HepG2 (cell line): ENCODE data around the gene NOS1. TPM values are rescaled to one million over a fixed set of nuclear protein-coding genes. Genes with fewer than 3 reads are reported as not detected.

Source experiments
- ARHGAP35 ChIP-seq: sonication (generic); formaldehyde crosslinking; IDR thresholded peaks from 2 replicates; pipeline ENCODE4 v1.9.0; 2022; ENCODE audit warnings: mild to moderate bottlenecking, inconsistent platforms, moderate library complexity, missing genetic modification reagents, borderline replicate concordance
- CCDC6 ChIP-seq: sonication (generic); formaldehyde crosslinking; IDR thresholded peaks from 2 replicates; pipeline ENCODE4 v1.8.1; 2022; ENCODE audit warnings: mild to moderate bottlenecking, missing genetic modification reagents, moderate library complexity
- DMAP1 ChIP-seq: IDR thresholded peaks from 2 replicates; pipeline ENCODE4 v1.6.1; 2016
- DMTF1 ChIP-seq: sonication (generic); formaldehyde crosslinking; IDR thresholded peaks from 2 replicates; pipeline ENCODE4 v1.4.0; 2020; ENCODE audit warnings: mild to moderate bottlenecking, missing genetic modification reagents
- DZIP1 ChIP-seq: sonication (generic); formaldehyde crosslinking; IDR thresholded peaks from 2 replicates; pipeline ENCODE4 v1.5.0; 2020; ENCODE audit warnings: mild to moderate bottlenecking, missing genetic modification reagents
- ETV6 ChIP-seq: sonication (generic); formaldehyde crosslinking; conservative IDR thresholded peaks from 2 replicates; pipeline ENCODE4 v1.4.0; 2020; ENCODE audit warnings: missing genetic modification reagents
- FOXA3 ChIP-seq: IDR thresholded peaks from 2 replicates; pipeline ENCODE4 v1.6.1; 2016; ENCODE audit warnings: missing genetic modification reagents, missing compliant biosample characterization
- MBD4 ChIP-seq: IDR thresholded peaks from 2 replicates; pipeline ENCODE4 v1.6.1; 2012; ENCODE audit warnings: low read length, inconsistent platforms, borderline replicate concordance
- MEIS2 ChIP-seq: sonication (generic); formaldehyde crosslinking; IDR thresholded peaks from 2 replicates; pipeline ENCODE4 v1.9.0; 2021; ENCODE audit warnings: mild to moderate bottlenecking, missing genetic modification reagents
- REST ChIP-seq, 2 experiments: IDR thresholded peaks; 2 replicates each; pipeline ENCODE4 v1.6.1; 2011 to 2012; ENCODE audit warnings: low read length in 2 of 2, borderline replicate concordance in 1 of 2, low read depth in 1 of 2, mild to moderate bottlenecking in 1 of 2, moderate library complexity in 1 of 2
- SOX13 ChIP-seq, 3 experiments: fragments of 450-650 bp in 1 of 3; sonication (generic) in 1 of 3; formaldehyde crosslinking in 1 of 3; IDR thresholded peaks in 2 of 3; conservative IDR thresholded peaks in 1 of 3; 2 replicates each; pipeline versions ENCODE4 v1.5.0 to v1.6.1; 2016 to 2020; ENCODE audit warnings: antibody characterized with exemption in 1 of 3, mild to moderate bottlenecking in 1 of 3, missing compliant biosample characterization in 1 of 3, missing genetic modification reagents in 1 of 3, moderate library complexity in 1 of 3
- SPEN ChIP-seq: sonication (generic); formaldehyde crosslinking; IDR thresholded peaks from 2 replicates; pipeline ENCODE4 v1.5.1; 2020; ENCODE audit warnings: low read depth, mild to moderate bottlenecking, missing genetic modification reagents
- ZNF256 ChIP-seq: sonication (generic); formaldehyde crosslinking; conservative IDR thresholded peaks from 2 replicates; pipeline ENCODE4 v1.4.0; 2020; ENCODE audit warnings: missing genetic modification reagents
- ZNF34 ChIP-seq: sonication (generic); formaldehyde crosslinking; IDR thresholded peaks from 2 replicates; pipeline ENCODE4 v1.4.0; 2020; ENCODE audit warnings: mild to moderate bottlenecking, missing genetic modification reagents, borderline replicate concordance
- ZNF451 ChIP-seq: sonication (generic); formaldehyde crosslinking; IDR thresholded peaks from 2 replicates; pipeline ENCODE4 v1.5.0; 2020; ENCODE audit warnings: mild to moderate bottlenecking, missing genetic modification reagents
- polyA plus RNA-seq, 8 experiments: library from polyadenylated mRNA; depleted of rRNA in 3 of 8; stranded (reverse) in 7 of 8; unstranded in 1 of 8; fragments of >200 nt; fragmentation: Illumina TruSeq in 4 of 8; extraction: Trizol in 4 of 8; gene quantifications; 2 replicates each; pipeline versions ENCODE4 v1.2.1 to v1.2.3, GENCODE V29; 2011 to 2016; ENCODE audit warnings: low read depth in 4 of 8, missing spikeins in 1 of 8, mixed read lengths in 1 of 8; ENCODE audit not compliant: insufficient read depth in 1 of 8
- total RNA-seq, 5 experiments: library from RNA; depleted of rRNA; stranded (reverse); fragments of >200 nt; fragmentation: Illumina TruSeq; extraction: Trizol; gene quantifications; 2 replicates each; pipeline ENCODE4 v1.2.3, GENCODE V29; 2016; ENCODE audit warnings: low read depth in 1 of 5
- TF ChIP-seq, protein P1 (sequence below): fragments of 450-650 bp; IDR thresholded peaks from 2 replicates; pipeline ENCODE4 v1.6.1; 2016
- TF ChIP-seq, protein P2 (sequence below): sonication (generic); formaldehyde crosslinking; IDR thresholded peaks from 2 replicates; pipeline ENCODE4 v1.4.0; 2020; ENCODE audit warnings: mild to moderate bottlenecking, low read depth, missing genetic modification reagents

NOS1 gene
- total and polyA plus RNA-seq, 2 of the 13 experiments (the other 11 are each of a cell fraction or from before 2014, with no cell fraction given), result not detected

DNA sequence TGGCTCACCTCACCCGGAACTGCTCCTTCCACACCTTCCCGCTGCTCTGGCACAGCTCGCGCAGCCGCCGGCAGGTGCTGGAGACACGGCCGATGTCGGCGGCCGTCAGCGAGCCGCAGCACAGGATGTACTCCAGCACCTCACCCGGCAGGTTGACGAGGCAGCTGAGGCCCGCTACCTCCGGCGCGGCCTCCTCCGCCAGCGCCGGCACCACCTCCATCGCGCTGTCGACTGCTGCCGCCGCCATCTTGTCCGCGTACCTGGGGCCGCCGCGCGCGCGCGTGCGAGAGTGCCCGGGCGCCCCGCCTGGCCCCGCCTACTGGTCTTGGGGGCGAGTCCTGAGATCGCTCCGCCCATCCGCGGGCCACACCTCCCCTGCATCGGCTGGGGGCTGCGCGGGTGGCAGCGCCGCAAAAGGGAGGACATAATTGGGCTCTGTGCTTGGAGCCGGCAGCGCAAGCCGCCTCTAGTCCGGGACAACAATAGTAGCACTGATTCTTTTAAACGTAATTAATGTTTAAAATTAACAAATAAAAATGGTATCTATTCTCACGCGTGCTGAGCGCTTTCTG, 171.1 kb downstream of the NOS1 start, which contains the start of gene FBXO21 (continued):
- TF ChIP-seq DZIP1 (CRISPR knock-in tag) (0 out of 2 replicates have a peak, but pooled peaks have one; percentile 2), MEIS2 (CRISPR knock-in tag) (peak; percentile 72; the same call in 1 of the 2 replicates), SOX13 (IDR thresholded peaks at IDR 0.05) (no peak), SOX13 (CRISPR knock-in tag; conservative IDR thresholded peaks at IDR 0.05 in 1 of 2, IDR thresholded peaks at IDR 0.05 in 1 of 2) (peak in 1 of 2 experiments; percentile 15; a peak in 1 of 4 replicates), ETV6 (CRISPR knock-in tag) (0 out of 2 replicates have a peak, but pooled peaks have one; percentile 53), DMTF1 (CRISPR knock-in tag) (0 out of 2 replicates have a peak, but pooled peaks have one; percentile 41), CCDC6 (0 out of 2 replicates have a peak, but pooled peaks have one; percentile 23), ZNF256 (no peak), SPEN (CRISPR knock-in tag) (peak; percentile 44; the same call in 1 of the 2 replicates), FOXA3 (CRISPR knock-in tag) (peak; percentile 23; the same call in 1 of the 2 replicates), ARHGAP35 (0 out of 2 replicates have a peak, but pooled peaks have one; percentile 23), REST (IDR thresholded peaks at IDR 0.05; ENCODE audit: borderline replicate concordance in 1 of 2, low read depth in 1 of 2, low read length in 2 of 2) (0 out of 4 replicates have a peak, but pooled peaks of 1 of the 2 experiments have one; percentile 59), ZNF451 (CRISPR knock-in tag) (peak; percentile 73), DMAP1 (peak; percentile 46; the same call in 1 of the 2 replicates), MBD4 (no peak), ZNF34 (CRISPR knock-in tag) (no peak)
- TF ChIP-seq, protein P1, sequence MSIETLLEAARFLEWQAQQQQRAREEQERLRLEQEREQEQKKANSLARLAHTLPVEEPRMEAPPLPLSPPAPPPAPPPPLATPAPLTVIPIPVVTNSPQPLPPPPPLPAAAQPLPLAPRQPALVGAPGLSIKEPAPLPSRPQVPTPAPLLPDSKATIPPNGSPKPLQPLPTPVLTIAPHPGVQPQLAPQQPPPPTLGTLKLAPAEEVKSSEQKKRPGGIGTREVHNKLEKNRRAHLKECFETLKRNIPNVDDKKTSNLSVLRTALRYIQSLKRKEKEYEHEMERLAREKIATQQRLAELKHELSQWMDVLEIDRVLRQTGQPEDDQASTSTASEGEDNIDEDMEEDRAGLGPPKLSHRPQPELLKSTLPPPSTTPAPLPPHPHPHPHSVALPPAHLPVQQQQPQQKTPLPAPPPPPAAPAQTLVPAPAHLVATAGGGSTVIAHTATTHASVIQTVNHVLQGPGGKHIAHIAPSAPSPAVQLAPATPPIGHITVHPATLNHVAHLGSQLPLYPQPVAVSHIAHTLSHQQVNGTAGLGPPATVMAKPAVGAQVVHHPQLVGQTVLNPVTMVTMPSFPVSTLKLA, result no peak
- TF ChIP-seq, protein P2, sequence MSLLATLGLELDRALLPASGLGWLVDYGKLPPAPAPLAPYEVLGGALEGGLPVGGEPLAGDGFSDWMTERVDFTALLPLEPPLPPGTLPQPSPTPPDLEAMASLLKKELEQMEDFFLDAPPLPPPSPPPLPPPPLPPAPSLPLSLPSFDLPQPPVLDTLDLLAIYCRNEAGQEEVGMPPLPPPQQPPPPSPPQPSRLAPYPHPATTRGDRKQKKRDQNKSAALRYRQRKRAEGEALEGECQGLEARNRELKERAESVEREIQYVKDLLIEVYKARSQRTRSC (CRISPR knock-in tag), result peak; percentile 34; the same call in 1 of the 2 replicates
